Karpas-422 (cell line): ENCODE results near the gene PEX16. TPM values are rescaled to one million over a fixed set of nuclear protein-coding genes. Genes with fewer than 3 reads are reported as not detected.

ENCODE experiments used
- DNase-seq: peaks from one replicate; pipeline ENCODE4 v3.0.0-alpha.2; 2015
- H2AFZ ChIP-seq: fragments of 200-600 bp; sonication (generic); 2 replicates; pipeline ENCODE4 v1.6.1; 2014; ENCODE audit warnings: antibody characterized with exemption, low read length, mixed read lengths
- H3K27ac ChIP-seq: fragments of 200-600 bp; sonication (generic); 2 replicates; pipeline ENCODE4 v1.5.1; 2014; ENCODE audit warnings: mild to moderate bottlenecking, low read length, moderate library complexity
- H3K27me3 ChIP-seq: fragments of 200-600 bp; sonication (generic); 2 replicates; pipeline ENCODE4 v1.6.1; 2014; ENCODE audit warnings: low read length, mixed read lengths
- H3K36me3 ChIP-seq: fragments of 200-600 bp; sonication (generic); 2 replicates; pipeline ENCODE4 v1.6.1; 2014; ENCODE audit warnings: low read length, mixed read lengths; ENCODE audit not compliant: insufficient read depth
- H3K4me1 ChIP-seq: fragments of 200-600 bp; sonication (generic); 2 replicates; pipeline ENCODE4 v1.6.1; 2014; ENCODE audit warnings: mild to moderate bottlenecking, low read length, mixed read lengths
- H3K4me2 ChIP-seq: fragments of 200-600 bp; sonication (generic); 2 replicates; pipeline ENCODE4 v1.6.1; 2014; ENCODE audit warnings: low read length, low read depth, mild to moderate bottlenecking; ENCODE audit not compliant: poor library complexity, severe bottlenecking
- H3K4me3 ChIP-seq: fragments of 200-600 bp; sonication (generic); 2 replicates; pipeline ENCODE4 v1.5.1; 2014; ENCODE audit warnings: mild to moderate bottlenecking, antibody characterized with exemption, low read length, mixed read lengths
- H3K79me2 ChIP-seq: fragments of 200-600 bp; sonication (generic); 2 replicates; pipeline ENCODE4 v1.6.1; 2014; ENCODE audit warnings: mild to moderate bottlenecking, low read length, mixed read lengths
- H3K9ac ChIP-seq: fragments of 200-600 bp; sonication (generic); 2 replicates; pipeline ENCODE4 v1.6.0; 2014; ENCODE audit warnings: low read length
- H3K9me2 ChIP-seq: fragments of 200-600 bp; sonication (generic), shearing (Covaris generic); replicated peaks from 2 replicates; pipeline ENCODE4 v1.6.0; 2014; ENCODE audit warnings: mild to moderate bottlenecking, low read length, moderate library complexity; ENCODE audit not compliant: insufficient read depth
- H3K9me3 ChIP-seq: fragments of 300-700, 200-600 bp; sonication (generic); 2 replicates; pipeline ENCODE4 v1.6.1; 2014; ENCODE audit warnings: low read length, mixed read lengths
- H4K20me1 ChIP-seq: fragments of 200-600 bp; sonication (generic); 2 replicates; pipeline ENCODE4 v1.6.1; 2014; ENCODE audit warnings: mild to moderate bottlenecking, antibody characterized with exemption, low read length, low read depth; ENCODE audit not compliant: insufficient read depth
- total RNA-seq: library from RNA; depleted of rRNA; stranded (reverse); fragments of >200 nt; shearing (Covaris generic); gene quantifications from 2 replicates; pipeline ENCODE4 v1.2.3, GENCODE V29; 2014; ENCODE audit warnings: low replicate concordance

The PEX16 gene
- total RNA-seq, 1 experiment from 2014 or later, result 89.3 TPM

GRCh38 chr11:45894555-45895247 lies 23.0 kb downstream of the PEX16 start:
- Histone ChIP-seq H3K27me3 (no peaks in the 10 kb centered on the region), H3K4me2 (no peak overlapping the region), H3K9ac (no peak overlapping the region), H3K4me1 (no peaks in the 10 kb centered on the region), H4K20me1 (no peaks in the 10 kb centered on the region), H3K9me2 (no peaks in the 10 kb centered on the region), H2AFZ (no peak overlapping the region), H3K4me3 (no peak overlapping the region), H3K27ac (no peak overlapping the region), H3K9me3 (no peaks in the 10 kb centered on the region), H3K36me3 (no peaks in the 10 kb centered on the region), H3K79me2 (no peaks in the 10 kb centered on the region)
- DNase-seq, result no peak

- Histone ChIP-seq H4K20me1 (no peaks in the 10 kb centered on the region), H3K27me3 (no peaks in the 10 kb centered on the region), H3K9ac (no peak overlapping the region), H3K79me2 (no peaks in the 10 kb centered on the region), H3K4me2 (no peak overlapping the region), H3K9me3 (no peaks in the 10 kb centered on the region), H3K4me1 (no peaks in the 10 kb centered on the region), H3K9me2 (no peaks in the 10 kb centered on the region), H3K36me3 (no peaks in the 10 kb centered on the region), H3K4me3 (no peak overlapping the region), H3K27ac (no peak overlapping the region), H2AFZ (no peak overlapping the region)
- DNase-seq, result no peak
Observed at GRCh38 chr11:45892856-45893255, 24.8 kb downstream of the PEX16 start.

GRCh38 chr11:45890886-45891550 lies 26.7 kb downstream of the PEX16 start:
- Histone ChIP-seq H2AFZ (no peak overlapping the region), H4K20me1 (0 out of 2 replicates have a peak, but pooled peaks cover 3% of the 10 kb centered on the region), H3K4me2 (no peak overlapping the region), H3K4me3 (no peak overlapping the region), H3K9ac (no peak overlapping the region), H3K9me3 (no peaks in the 10 kb centered on the region), H3K27ac (no peak overlapping the region), H3K27me3 (no peaks in the 10 kb centered on the region), H3K36me3 (no peaks in the 10 kb centered on the region), H3K9me2 (no peaks in the 10 kb centered on the region), H3K4me1 (peaks cover 4% of the 10 kb centered on the region), H3K79me2 (no peaks in the 10 kb centered on the region)
- DNase-seq, result no peak

DNA sequence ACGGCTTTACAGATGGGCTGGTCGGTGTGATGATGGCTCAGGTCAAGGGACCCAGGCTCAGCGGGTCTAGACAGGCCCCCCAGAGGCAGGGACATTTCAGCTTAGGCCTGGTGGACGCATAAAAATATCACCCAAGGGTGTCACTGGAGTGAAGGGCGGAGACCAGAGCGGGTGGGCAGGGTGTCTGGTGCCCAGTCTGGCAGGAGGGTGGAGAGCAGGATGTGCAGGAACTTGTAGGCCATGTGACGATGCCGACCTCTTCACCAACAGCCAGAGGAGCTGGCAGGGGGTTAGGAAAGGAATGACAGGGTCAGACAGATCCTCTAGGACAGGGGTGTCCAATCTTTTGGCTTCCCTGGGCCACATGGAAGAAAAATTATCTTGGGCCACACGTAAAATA lies 27.7 kb downstream of the PEX16 start:
- Histone ChIP-seq H3K27ac (no peak overlapping the region), H3K9me2 (no peaks in the 10 kb centered on the region), H3K4me1 (peaks cover 11% of the 10 kb centered on the region), H3K79me2 (no peaks in the 10 kb centered on the region), H3K9me3 (no peaks in the 10 kb centered on the region), H3K9ac (no peak overlapping the region), H3K36me3 (no peaks in the 10 kb centered on the region), H2AFZ (no peak overlapping the region), H4K20me1 (peaks cover 3% of the 10 kb centered on the region; the same call in 1 of the 2 replicates), H3K4me3 (no peak overlapping the region), H3K4me2 (no peak overlapping the region), H3K27me3 (no peaks in the 10 kb centered on the region)
- no peak for DNase-seq

DNA sequence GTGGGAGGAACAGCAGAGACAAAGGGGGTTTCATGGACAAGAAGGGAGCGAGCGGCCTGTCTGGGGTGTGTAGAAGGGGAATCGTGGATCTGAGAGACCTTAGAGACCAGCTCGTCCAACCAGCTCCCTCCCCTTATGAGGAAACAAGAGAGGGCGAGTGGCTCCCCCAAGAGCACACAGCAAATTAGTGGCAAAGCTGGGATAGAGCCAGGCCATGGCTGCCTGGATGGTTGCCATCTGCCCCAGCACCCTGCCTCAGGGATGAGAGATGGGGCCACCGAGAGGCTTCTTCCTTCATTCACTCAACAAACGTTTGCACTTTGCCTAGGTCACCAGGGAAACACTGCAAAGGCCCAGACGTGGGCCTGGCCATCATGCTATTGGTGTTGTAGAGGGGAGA lies 28.1 kb downstream of the PEX16 start:
- Histone ChIP-seq H3K27me3 (no peaks in the 10 kb centered on the region), H4K20me1 (peaks cover 3% of the 10 kb centered on the region; the same call in 1 of the 2 replicates), H2AFZ (no peak overlapping the region), H3K4me3 (no peak overlapping the region), H3K27ac (no peak overlapping the region), H3K4me1 (peaks cover 11% of the 10 kb centered on the region), H3K9ac (no peak overlapping the region), H3K9me2 (no peaks in the 10 kb centered on the region), H3K79me2 (no peaks in the 10 kb centered on the region), H3K9me3 (no peaks in the 10 kb centered on the region), H3K36me3 (no peaks in the 10 kb centered on the region), H3K4me2 (no peak overlapping the region)
- DNase-seq, result no peak

DNA sequence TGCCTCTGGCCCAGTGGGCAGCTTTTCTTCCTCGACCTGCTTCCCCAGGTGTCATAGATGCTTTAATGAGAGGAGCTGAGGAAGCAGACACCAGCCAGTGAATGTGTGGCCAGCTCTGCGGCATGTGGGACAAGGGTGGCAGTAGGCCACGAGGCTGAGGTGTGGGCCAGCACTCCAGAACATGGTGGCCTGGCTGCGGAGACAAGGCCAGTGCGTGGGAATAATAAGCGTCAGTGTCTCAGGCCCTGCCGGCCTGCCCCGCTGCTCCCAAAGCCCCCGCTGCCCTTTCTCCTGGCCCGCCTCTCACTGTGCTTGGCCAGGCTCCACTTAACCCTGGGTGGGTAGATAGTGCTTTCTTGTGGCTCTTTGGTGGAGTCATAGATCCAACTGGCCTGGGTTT lies 30.1 kb downstream of the PEX16 start:
- no peak for DNase-seq
- Histone ChIP-seq H3K9ac (no peak overlapping the region), H3K27me3 (no peaks in the 10 kb centered on the region), H3K4me1 (peaks cover 11% of the 10 kb centered on the region), H3K9me2 (no peaks in the 10 kb centered on the region), H3K27ac (no peak overlapping the region), H3K4me2 (no peak overlapping the region), H3K9me3 (no peaks in the 10 kb centered on the region), H3K36me3 (no peaks in the 10 kb centered on the region), H4K20me1 (peaks cover 6% of the 10 kb centered on the region; the same call in 1 of the 2 replicates), H2AFZ (no peak overlapping the region), H3K4me3 (no peak overlapping the region), H3K79me2 (no peaks in the 10 kb centered on the region)

- no peak overlapping the region for H3K27ac ChIP-seq
- no peak overlapping the region for H3K9ac ChIP-seq
- no peak overlapping the region for H3K4me2 ChIP-seq
- no peaks in the 10 kb centered on the region for H3K27me3 ChIP-seq
- H3K9me3 ChIP-seq, result no peaks in the 10 kb centered on the region
- H3K4me1 ChIP-seq, result peaks cover 11% of the 10 kb centered on the region
- H4K20me1 ChIP-seq, result peaks cover 6% of the 10 kb centered on the region; the same call in 1 of the 2 replicates
- no peaks in the 10 kb centered on the region for H3K79me2 ChIP-seq
- H3K9me2 ChIP-seq, result no peaks in the 10 kb centered on the region
- H3K4me3 ChIP-seq, result no peak overlapping the region
- no peak for DNase-seq
- H2AFZ ChIP-seq, result no peak overlapping the region
- no peaks in the 10 kb centered on the region for H3K36me3 ChIP-seq
Observed at GRCh38 chr11:45886816-45887520, 30.7 kb downstream of the PEX16 start.
